Ovary (tissue), 9 donors: ENCODE measurements around the gene NAGS. TPM values are rescaled to one million over a fixed set of nuclear protein-coding genes. Genes with fewer than 3 reads are reported as not detected.

Source experiments
- DNase-seq, 5 donors: peaks; one replicate each; pipeline ENCODE4 v3.0.0-alpha.2; 2019 to 2020
- H3K27ac ChIP-seq, 2 donors: fragments of 200-600 bp; one replicate each; pipeline versions ENCODE4 v1.5.1 to v1.8.0; 2019 to 2022
- H3K27me3 ChIP-seq: fragments of 200-600 bp; one replicate; pipeline ENCODE4 v1.8.0; 2022
- H3K36me3 ChIP-seq: fragments of 200-600 bp; sonication (generic); one replicate; pipeline ENCODE4 v1.5.1; 2019
- H3K4me1 ChIP-seq: one replicate; pipeline ENCODE4 v1.8.1; 2013; ENCODE audit warnings: mild to moderate bottlenecking, moderate library complexity; ENCODE audit not compliant: insufficient read depth
- H3K4me3 ChIP-seq: fragments of 200-600 bp; sonication (generic); one replicate; pipeline ENCODE4 v1.5.1; 2017
- H3K9me3 ChIP-seq, 2 donors: fragments of 200-600 bp in 1 of 2; sonication (generic) in 1 of 2; one replicate each; pipeline versions ENCODE4 v1.5.1 to v1.8.1; 2013 to 2019; ENCODE audit warnings: mild to moderate bottlenecking in 1 of 2, moderate library complexity in 1 of 2
- CTCF ChIP-seq, 3 donors: fragments of 450-650 bp in 2 of 3; fragments of 200-600 bp in 1 of 3; IDR thresholded peaks; one replicate each; pipeline versions ENCODE4 v1.5.1 to v1.8.0; 2016 to 2022; ENCODE audit warnings: antibody characterized with exemption in 3 of 3, mild to moderate bottlenecking in 1 of 3
- EP300 ChIP-seq: sonication (generic); formaldehyde crosslinking; IDR thresholded peaks from one replicate; pipeline ENCODE4 v1.6.1; 2017; ENCODE audit warnings: antibody characterized with exemption
- POLR2A ChIP-seq: fragments of 450-650 bp; IDR thresholded peaks from one replicate; pipeline ENCODE4 v1.6.1; 2017; ENCODE audit warnings: antibody characterized with exemption, mild to moderate bottlenecking, moderate library complexity
- WGBS, 3 donors: extraction: QIAGEN DNeasy Blood & Tissue Kit in 1 of 3; methylation state at CpG; one replicate each; pipeline versions ENCODE4 v1.1.5 to v1.1.7; 2013 to 2017; 5-methylcytosine and 5-hydroxymethylcytosine counted together
- intact Hi-C, 4 donors: fragments of 100-400 bp; cut with DNase I; formaldehyde crosslinking; loops; one replicate each; pipeline versions ENCODE4 v1.11.0 to v1.15.1; 2022 to 2023
- polyA plus RNA-seq, 2 donors: library from polyadenylated mRNA; stranded (reverse); fragments of 200-250 nt in 1 of 2; fragments of 350-450 nt in 1 of 2; fragmentation: Illumina TruSeq in 1 of 2; extraction: RNeasy Lipid Tissue Mini Kit (QIAGEN cat#74804) in 1 of 2; gene quantifications; one replicate each; pipeline ENCODE4 v1.2.3, GENCODE V29; 2013 to 2014
- total RNA-seq, 7 donors: library from RNA; depleted of rRNA in 2 of 7; stranded (reverse); fragments of >200 nt in 2 of 7; fragmentation: NEBNext Ultra II Directional in 3 of 7; extraction: Animal tissue kit (Norgen Biotek cat#: 25700) in 3 of 7; gene quantifications; one replicate each; pipeline versions ENCODE4 v1.1.0 to v1.2.4, GENCODE V29; 2016 to 2023
- donor health status: DM: no; HTN: no; CAD: no; lungs with moderate emphysema.
- donor health status: DM: no; HTN: no; CAD: no.
- donor health status: Bipolar disorder and iron deficiency.
- donor health status: DM: yes; HTN: yes; CAD: no.
- donor health status: DM: no; HTN: no; CAD: no.
- donor health status: DM: yes; HTN: yes; CAD: no.

NAGS gene
- total and polyA plus RNA-seq, 9 donors: 0.33 to 1.7 (median 1.3) TPM

GRCh38 chr17:43982171-43982570 lies 22.3 kb upstream of the NAGS start:
- intact Hi-C loops: no loop called here
- WGBS, 3 donors: 75 to 92% (median 76%) methylated on average over 2 of the region's 2 CpGs
- Histone ChIP-seq H3K27me3 (no peaks in the 10 kb centered on the region), H3K4me3 (no peak overlapping the region), H3K4me1 (peaks cover 2% of the 10 kb centered on the region), H3K27ac (no peak overlapping the region), H3K36me3 (no peaks in the 10 kb centered on the region), H3K9me3 (no peaks in the 10 kb centered on the region)
- TF ChIP-seq EP300: no peak
- TF ChIP-seq CTCF (IDR thresholded peaks at IDR 0.05): no peak
- no peak for TF ChIP-seq POLR2A
- no peak for DNase-seq

GRCh38 chr17:43983196-43983514 lies 21.3 kb upstream of the NAGS start:
- H3K4me1 ChIP-seq: peaks cover 2% of the 10 kb centered on the region
- no peak for TF ChIP-seq EP300
- no peak for TF ChIP-seq POLR2A
- TF ChIP-seq CTCF (IDR thresholded peaks at IDR 0.05): no peak
- no peaks in the 10 kb centered on the region for H3K36me3 ChIP-seq
- H3K4me3 ChIP-seq: no peak overlapping the region
- WGBS, 3 donors: 17 to 22% (median 20%) methylated on average over 5 of the region's 5 CpGs
- no peaks in the 10 kb centered on the region for H3K9me3 ChIP-seq
- no peak for DNase-seq
- H3K27me3 ChIP-seq: no peaks in the 10 kb centered on the region
- intact Hi-C loops: no loop called here
- H3K27ac ChIP-seq: no peak overlapping the region

GRCh38 chr17:43983515-43984411 lies 20.7 kb upstream of the NAGS start:
- intact Hi-C loops: no loop called here
- WGBS, 3 donors: 1 to 3% (median 2%) methylated on average over 66 to 78 of the region's 78 CpGs

GRCh38 chr17:43984521-43984920 lies 19.9 kb upstream of the NAGS start:
- TF ChIP-seq POLR2A: no peak
- no peak for TF ChIP-seq EP300
- no peak for TF ChIP-seq CTCF (IDR thresholded peaks at IDR 0.05)
- Histone ChIP-seq H3K9me3 (no peaks in the 10 kb centered on the region), H3K4me3 (no peak overlapping the region), H3K27me3 (no peaks in the 10 kb centered on the region), H3K36me3 (no peaks in the 10 kb centered on the region), H3K4me1 (peaks cover 2% of the 10 kb centered on the region), H3K27ac (no peak overlapping the region)
- intact Hi-C loops: no loop called here
- no peak for DNase-seq
- WGBS, 3 donors: 73 to 80% (median 74%) methylated on average over 8 of the region's 8 CpGs

More at GRCh38 chr17:43983515-43984411, 20.7 kb upstream of the NAGS start:
- Histone ChIP-seq H3K27ac (no peak overlapping the region), H3K27me3 (no peaks in the 10 kb centered on the region), H3K4me1 (peaks cover 2% of the 10 kb centered on the region), H3K36me3 (no peaks in the 10 kb centered on the region), H3K9me3 (no peaks in the 10 kb centered on the region), H3K4me3 (no peak overlapping the region)
- TF ChIP-seq CTCF (IDR thresholded peaks at IDR 0.05) (no peak), EP300 (no peak), POLR2A (no peak)
- DNase-seq: no peak
